Omental fat pad (tissue), 4 donors: ENCODE results near the gene LIME1. TPM values are rescaled to one million over a fixed set of nuclear protein-coding genes. Genes with fewer than 3 reads are reported as not detected.

Source experiments
- ATAC-seq: fragments of 150-250 bp; one replicate; pipeline ENCODE4 v1.9.1; 2016; ENCODE audit warnings: mild to moderate bottlenecking, moderate library complexity; ENCODE audit not compliant: low FRiP score
- DNase-seq: peaks from one replicate; pipeline ENCODE4 v3.0.0-alpha.2; 2019; ENCODE audit warnings: low spot score
- total RNA-seq, 4 donors: library from RNA; depleted of rRNA; stranded (reverse); fragments of >200 nt; gene quantifications; one replicate each; pipeline ENCODE4 v1.1.0, GENCODE V29; 2016
- TF ChIP-seq, protein P1 (sequence below), 3 donors: fragments of 450-650 bp; IDR thresholded peaks; one replicate each; pipeline ENCODE4 v1.5.1; 2016 to 2017; ENCODE audit warnings: antibody characterized with exemption in 3 of 3, mild to moderate bottlenecking in 3 of 3, moderate library complexity in 2 of 3

LIME1 gene
- total RNA-seq, 4 donors from 2014 or later, result 7.4 to 21.1 (median 14.0) TPM

DNA sequence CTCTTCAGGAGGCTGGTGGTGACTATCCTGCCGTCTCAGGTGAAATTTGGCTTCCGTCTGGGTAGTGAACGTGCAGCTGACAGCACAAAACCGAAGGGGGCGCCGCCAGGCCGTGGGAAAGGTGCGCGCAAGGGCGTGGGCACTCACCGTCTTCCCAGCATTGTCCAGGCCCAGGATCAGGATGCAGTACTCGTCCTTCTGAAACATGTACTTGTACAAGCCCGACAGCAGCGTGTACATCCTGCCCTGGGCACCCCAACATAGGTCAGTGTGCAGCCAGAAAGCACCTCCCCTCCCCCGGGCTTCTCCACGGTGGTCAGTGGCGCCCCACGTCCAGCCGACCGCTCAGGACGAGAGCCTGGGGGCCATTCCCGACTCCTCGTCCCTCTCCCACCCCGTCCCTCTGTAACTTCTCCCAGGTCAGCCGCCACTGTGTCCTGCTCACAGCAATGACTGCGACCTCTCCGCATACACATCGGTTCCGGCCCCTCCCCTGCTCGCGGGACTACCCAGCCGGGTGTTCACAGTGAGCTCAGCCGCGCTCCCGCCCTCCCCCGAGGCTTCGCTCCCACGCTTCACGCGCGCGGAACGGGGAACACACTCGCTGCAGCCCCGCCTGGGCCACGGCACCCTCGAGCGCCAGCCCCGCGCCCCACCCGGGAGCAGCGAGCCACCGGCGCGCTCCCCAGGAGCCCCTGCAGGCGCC lies 29.5 kb upstream of the LIME1 start:
- TF ChIP-seq, protein P1, sequence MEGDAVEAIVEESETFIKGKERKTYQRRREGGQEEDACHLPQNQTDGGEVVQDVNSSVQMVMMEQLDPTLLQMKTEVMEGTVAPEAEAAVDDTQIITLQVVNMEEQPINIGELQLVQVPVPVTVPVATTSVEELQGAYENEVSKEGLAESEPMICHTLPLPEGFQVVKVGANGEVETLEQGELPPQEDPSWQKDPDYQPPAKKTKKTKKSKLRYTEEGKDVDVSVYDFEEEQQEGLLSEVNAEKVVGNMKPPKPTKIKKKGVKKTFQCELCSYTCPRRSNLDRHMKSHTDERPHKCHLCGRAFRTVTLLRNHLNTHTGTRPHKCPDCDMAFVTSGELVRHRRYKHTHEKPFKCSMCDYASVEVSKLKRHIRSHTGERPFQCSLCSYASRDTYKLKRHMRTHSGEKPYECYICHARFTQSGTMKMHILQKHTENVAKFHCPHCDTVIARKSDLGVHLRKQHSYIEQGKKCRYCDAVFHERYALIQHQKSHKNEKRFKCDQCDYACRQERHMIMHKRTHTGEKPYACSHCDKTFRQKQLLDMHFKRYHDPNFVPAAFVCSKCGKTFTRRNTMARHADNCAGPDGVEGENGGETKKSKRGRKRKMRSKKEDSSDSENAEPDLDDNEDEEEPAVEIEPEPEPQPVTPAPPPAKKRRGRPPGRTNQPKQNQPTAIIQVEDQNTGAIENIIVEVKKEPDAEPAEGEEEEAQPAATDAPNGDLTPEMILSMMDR (IDR thresholded peaks at IDR 0.05), result no peak
- peak; percentile 51 for ATAC-seq
- no peak for DNase-seq

DNA sequence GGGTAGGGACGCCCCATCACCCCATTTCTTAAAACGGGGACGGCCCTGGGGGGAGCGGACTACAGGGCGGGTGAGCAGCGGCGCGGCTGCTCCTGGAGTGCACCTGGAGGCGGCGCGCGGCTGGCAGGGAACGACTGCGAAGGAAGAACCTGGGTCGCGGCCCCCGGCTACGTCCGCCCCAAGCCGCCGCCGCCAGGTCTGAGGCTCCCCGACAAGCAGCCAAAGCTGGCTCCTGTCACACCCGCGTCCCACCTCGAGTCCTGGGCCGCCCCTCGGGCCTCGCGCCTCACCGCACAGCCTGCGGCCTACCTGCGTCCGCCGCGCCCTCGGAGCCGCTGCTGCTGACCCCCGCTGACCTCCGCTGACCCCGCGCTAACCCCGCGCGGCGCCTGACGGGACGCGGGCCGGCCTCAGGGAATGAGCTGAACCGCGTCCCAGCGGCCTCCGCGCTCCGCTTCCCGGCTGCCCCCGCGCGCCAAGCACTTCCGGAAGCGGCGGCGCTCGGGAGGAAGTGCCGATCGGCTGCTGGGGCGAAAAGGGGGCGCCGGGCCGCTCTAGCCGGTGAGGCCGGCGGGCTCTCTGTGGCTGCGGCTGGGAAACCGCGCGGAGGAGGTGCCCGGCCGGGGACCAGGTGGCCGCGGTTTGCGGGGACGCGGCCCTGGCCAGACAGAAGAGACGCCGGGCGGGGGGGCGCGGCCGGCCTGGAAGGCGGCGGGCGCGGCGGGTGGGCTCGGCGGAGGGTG lies 28.7 kb upstream of the LIME1 start, which contains the start of the genes ARFRP1 and ZGPAT:
ARFRP1 (minus strand) TSS at position 419 of the 743 bp plus-strand sequence. CDS start 885 bp downstream, outside the sequence.
ZGPAT (plus strand) TSS at position 482 of the 743 bp plus-strand sequence. CDS start 542 bp downstream, outside the sequence.
- ATAC-seq (peak; percentile 82), DNase-seq (no peak)
- TF ChIP-seq, protein P1 (IDR thresholded peaks at IDR 0.05), result no peak

DNA sequence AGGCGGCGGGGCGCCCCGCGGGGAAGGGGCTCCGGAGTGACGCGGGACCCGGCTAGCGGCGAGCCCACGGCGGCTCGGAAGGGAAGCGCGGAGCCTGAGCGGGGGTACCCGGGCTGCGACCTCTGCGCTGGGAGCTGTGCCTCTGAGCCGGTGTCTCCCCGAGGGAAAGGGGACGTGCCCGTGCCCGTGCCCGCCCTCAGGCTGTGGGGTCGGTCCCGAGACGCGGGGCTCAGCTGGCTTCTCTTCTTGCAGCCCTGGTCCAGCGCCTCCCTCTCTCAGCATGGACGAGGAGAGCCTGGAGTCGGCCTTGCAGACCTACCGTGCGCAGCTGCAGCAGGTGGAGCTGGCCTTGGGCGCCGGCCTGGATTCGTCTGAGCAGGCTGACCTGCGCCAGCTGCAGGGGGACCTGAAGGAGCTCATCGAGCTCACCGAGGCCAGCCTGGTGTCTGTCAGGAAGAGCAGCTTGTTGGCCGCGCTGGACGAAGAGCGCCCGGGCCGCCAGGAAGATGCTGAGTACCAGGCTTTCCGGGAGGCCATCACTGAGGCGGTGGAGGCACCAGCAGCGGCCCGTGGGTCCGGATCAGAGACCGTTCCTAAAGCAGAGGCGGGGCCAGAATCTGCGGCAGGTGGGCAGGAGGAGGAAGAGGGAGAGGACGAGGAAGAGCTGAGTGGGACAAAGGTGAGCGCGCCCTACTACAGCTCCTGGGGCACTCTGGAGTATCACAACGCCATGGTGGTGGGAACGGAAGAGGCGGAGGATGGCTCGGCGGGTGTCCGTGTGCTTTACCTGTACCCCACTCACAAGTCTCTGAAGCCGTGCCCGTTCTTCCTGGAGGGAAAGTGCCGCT lies 27.9 kb upstream of the LIME1 start:
- ATAC-seq, result no peak
- TF ChIP-seq, protein P1 (IDR thresholded peaks at IDR 0.05), result no peak
- no peak for DNase-seq

DNA sequence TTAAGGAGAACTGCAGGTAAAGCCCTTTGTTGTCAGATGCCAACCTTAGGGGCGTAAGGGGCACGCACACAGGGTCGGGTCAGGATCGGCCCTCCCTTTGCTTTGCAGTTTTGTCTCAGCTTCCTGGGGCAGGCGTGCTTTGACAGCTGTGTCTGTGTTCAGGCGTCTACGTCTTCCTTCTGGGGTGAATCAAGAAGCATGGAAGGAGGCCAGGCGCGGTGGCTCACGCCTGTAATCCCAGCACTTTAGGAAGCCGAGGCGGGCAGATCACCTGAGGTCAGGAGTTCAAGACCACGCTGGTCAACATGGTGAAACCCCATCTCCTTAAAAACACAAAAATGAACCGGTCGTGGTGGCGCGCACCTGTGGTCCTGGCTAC lies 27.3 kb upstream of the LIME1 start:
- ATAC-seq (no peak), DNase-seq (no peak)
- TF ChIP-seq, protein P1 (IDR thresholded peaks at IDR 0.05), result no peak

DNA sequence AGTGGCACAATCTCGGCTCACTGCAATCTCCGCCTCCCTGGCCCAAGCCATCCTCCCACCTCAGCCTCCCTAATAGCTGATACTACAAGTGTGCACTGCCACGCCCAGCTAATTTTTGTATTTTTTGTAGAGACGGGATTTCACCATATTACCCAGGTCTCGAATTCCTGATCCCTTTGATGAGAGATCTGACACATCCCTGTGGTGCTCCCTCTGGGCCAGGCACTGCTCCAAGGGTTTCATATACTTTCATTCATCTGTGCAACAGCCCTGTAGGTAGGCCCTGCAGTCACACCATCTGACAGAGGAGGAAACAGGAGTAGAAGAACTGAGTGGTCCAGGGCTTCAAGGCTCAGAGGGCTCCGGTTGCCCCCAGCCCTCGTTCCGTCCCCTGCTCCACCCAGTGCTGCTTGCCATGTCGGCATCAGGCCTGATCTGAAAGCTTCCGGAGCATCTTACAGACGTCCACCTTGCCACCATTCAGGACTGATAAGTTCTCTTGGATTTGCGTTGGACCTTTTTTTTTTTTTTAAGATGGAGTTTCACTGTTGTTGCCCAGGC lies 25.3 kb upstream of the LIME1 start:
- TF ChIP-seq, protein P1 (IDR thresholded peaks at IDR 0.05), result no peak
- ATAC-seq (no peak), DNase-seq (no peak)

DNA sequence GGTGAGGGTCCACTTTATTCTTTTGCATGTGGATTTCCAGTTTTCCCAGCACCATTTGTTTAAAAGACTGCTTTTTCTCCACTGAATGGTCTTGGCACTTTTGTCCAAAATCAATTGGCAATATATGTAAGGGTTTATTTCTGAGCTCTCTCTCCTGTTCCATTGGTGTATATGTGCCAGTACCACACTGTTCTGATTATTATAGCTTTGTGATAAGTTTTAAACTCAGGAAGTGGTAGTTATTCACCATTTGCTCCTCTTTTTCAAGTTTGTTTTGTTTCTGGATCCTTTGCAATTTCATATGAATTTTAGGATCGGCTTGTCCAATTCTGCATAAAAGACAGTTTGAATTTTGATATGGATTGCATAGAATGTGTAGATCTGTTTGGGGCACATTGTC lies 24.3 kb upstream of the LIME1 start:
- TF ChIP-seq, protein P1 (IDR thresholded peaks at IDR 0.05), result no peak
- DNase-seq (no peak), ATAC-seq (no peak)
